Spleen (tissue), 3 donors: Measurements from ENCODE around the gene PROM1.

Experiments
- POLR2A ChIP-seq, 3 donors: fragments of 450-650 bp; IDR thresholded peaks; one replicate each; pipeline ENCODE4 v1.5.1; 2017; ENCODE audit warnings: antibody characterized with exemption in 3 of 3, mild to moderate bottlenecking in 1 of 3
- POLR2AphosphoS5 ChIP-seq, 3 donors: sonication (generic); formaldehyde crosslinking; IDR thresholded peaks; one replicate each; pipeline ENCODE4 v1.5.1; 2017; ENCODE audit warnings: antibody characterized with exemption in 3 of 3

DNA sequence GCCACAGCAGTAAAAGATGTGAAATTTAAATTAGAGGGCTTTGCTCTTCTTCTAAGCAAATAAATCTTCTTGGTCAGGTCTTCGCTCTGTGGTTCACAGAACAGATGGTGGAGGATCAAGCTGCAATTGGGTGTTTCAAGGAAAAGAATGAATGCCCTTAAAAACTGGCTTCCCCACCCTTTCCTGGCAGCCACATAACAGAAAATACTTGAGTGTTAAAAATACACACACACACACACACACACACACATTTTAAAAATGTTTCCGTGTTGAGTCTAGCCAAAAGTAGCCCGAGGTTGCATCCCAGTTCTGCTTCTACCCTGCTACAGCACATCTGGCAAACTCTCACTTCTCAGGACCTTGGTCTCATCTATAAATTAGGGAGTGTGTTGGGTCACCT is 64.2 kb downstream of the PROM1 start:
- TF ChIP-seq POLR2AphosphoS5 (IDR thresholded peaks at IDR 0.05): no peak
- TF ChIP-seq POLR2A (IDR thresholded peaks at IDR 0.05): no peak
